ENCODE measurements around the gene FZR1.

DNA sequence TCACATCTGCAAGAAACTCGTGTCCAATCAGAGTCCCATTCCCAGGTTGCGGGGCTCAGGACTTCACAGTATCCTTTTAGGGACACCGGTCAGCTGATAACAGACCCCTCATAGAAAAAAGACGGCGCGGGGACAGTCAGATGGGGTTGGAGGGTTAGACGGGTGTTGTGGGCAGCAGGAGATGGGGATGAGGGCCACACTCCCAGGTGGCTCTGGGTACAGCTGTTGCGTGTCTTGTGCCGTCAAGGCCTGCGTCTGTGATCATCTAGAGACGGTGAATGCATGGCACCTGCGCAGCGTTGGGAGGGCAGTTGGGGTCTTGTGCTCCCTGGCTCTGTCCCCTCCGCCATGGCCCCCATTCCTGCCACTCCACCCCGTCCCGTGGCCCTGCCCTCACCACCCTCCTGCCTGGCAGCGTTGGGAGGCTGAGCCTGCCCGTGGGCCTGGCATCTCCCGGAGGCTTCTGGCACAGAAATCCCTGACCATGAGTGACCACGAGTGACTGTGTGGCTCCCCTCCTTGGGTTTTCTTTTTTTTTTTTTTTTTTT is 18.9 kb downstream of the FZR1 start:
- TF ChIP-seq, protein P1, sequence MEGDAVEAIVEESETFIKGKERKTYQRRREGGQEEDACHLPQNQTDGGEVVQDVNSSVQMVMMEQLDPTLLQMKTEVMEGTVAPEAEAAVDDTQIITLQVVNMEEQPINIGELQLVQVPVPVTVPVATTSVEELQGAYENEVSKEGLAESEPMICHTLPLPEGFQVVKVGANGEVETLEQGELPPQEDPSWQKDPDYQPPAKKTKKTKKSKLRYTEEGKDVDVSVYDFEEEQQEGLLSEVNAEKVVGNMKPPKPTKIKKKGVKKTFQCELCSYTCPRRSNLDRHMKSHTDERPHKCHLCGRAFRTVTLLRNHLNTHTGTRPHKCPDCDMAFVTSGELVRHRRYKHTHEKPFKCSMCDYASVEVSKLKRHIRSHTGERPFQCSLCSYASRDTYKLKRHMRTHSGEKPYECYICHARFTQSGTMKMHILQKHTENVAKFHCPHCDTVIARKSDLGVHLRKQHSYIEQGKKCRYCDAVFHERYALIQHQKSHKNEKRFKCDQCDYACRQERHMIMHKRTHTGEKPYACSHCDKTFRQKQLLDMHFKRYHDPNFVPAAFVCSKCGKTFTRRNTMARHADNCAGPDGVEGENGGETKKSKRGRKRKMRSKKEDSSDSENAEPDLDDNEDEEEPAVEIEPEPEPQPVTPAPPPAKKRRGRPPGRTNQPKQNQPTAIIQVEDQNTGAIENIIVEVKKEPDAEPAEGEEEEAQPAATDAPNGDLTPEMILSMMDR (IDR thresholded peaks at IDR 0.05; ENCODE audit: borderline replicate concordance, extremely low read depth, low read length, poor library complexity, severe bottlenecking), result no peak
- no peak for TF ChIP-seq EZH2 (IDR thresholded peaks at IDR 0.05; ENCODE audit: borderline replicate concordance, low read depth, low read length, severe bottlenecking)

All from DND-41 (cell line).